ENCODE results near the gene C5AR1.
"Not testable (repeated sequence)": the region's sequence is repeated elsewhere in the genome, so short reads cannot be mapped to it uniquely, and the experiment has no call there.

Gene C5AR1

GRCh38 chr19:47309608-47310007, at the start of gene C5AR1:
TSS of gene C5AR1 (plus strand) at chr19:47309861. CDS start at chr19:47309896, 35 bp downstream.
- peak in 6 of 14 donors; percentile 10 to 35 (median 22) for DNase-seq

- DNase-seq: no peak
Measured at GRCh38 chr19:47260476-47260875, 49.2 kb upstream of the C5AR1 start.

- DNase-seq: not testable (repeated sequence)
Measured at GRCh38 chr19:47261946-47262793, 47.5 kb upstream of the C5AR1 start.

- DNase-seq: no peak
Measured at GRCh38 chr19:47264629-47265028, 45.0 kb upstream of the C5AR1 start.

GRCh38 chr19:47266401-47266941, 43.2 kb upstream of the C5AR1 start:
- no peak for DNase-seq

- DNase-seq: peak in 13 of 14 donors; percentile 7 to 73 (median 44)
Measured at GRCh38 chr19:47267350-47267759, 42.3 kb upstream of the C5AR1 start.

GRCh38 chr19:47268028-47268427, 41.6 kb upstream of the C5AR1 start:
- DNase-seq: no peak

GRCh38 chr19:47269596-47269995, 40.1 kb upstream of the C5AR1 start:
- no peak for DNase-seq

- no peak for DNase-seq
Measured at GRCh38 chr19:47270408-47270807, 39.3 kb upstream of the C5AR1 start.

GRCh38 chr19:47271949-47272348, 37.7 kb upstream of the C5AR1 start:
- DNase-seq: no peak

GRCh38 chr19:47272448-47273312, 37.0 kb upstream of the C5AR1 start:
- peak in 4 of 14 donors; percentile 23 to 67 (median 50) for DNase-seq

- DNase-seq: peak; percentile 34 to 88 (median 75)
Measured at GRCh38 chr19:47273313-47274070, 36.2 kb upstream of the C5AR1 start.

GRCh38 chr19:47274071-47274890, 35.4 kb upstream of the C5AR1 start, which contains the start of gene INAFM1:
TSS of gene INAFM1 (plus strand) at chr19:47274885. CDS start at chr19:47274920, 35 bp downstream.
- DNase-seq: peak; percentile 73 to 96 (median 92)

- peak in 4 of 14 donors; percentile 15 to 51 (median 39) for DNase-seq
Measured at GRCh38 chr19:47274891-47275761, 34.5 kb upstream of the C5AR1 start.

- peak in 4 of 14 donors; percentile 6 to 64 (median 22) for DNase-seq
Measured at GRCh38 chr19:47275791-47276461, 33.7 kb upstream of the C5AR1 start.

- DNase-seq: not testable (repeated sequence)
Measured at GRCh38 chr19:47276513-47276912, 33.1 kb upstream of the C5AR1 start.

- DNase-seq: no peak
Measured at GRCh38 chr19:47280183-47280797, 29.4 kb upstream of the C5AR1 start.

GRCh38 chr19:47283405-47284059, 26.1 kb upstream of the C5AR1 start:
- DNase-seq: no peak
